Measurements from ENCODE around the gene BCAR1. TPM values are rescaled to one million over a fixed set of nuclear protein-coding genes. Genes with fewer than 3 reads are reported as not detected.
"Not testable (repeated sequence)": the region's sequence is repeated elsewhere in the genome, so short reads cannot be mapped to it uniquely, and the experiment has no call there.

Gene BCAR1
- total RNA-seq, 1 donor, result 75.3 TPM

GRCh38 chr16:75205438-75205837 lies 46.0 kb downstream of the BCAR1 start:
- H3K36me3 ChIP-seq (ENCODE audit: insufficient read depth, low read length); H3K27me3 ChIP-seq (ENCODE audit: insufficient read depth, low read length); H2AFZ ChIP-seq (ENCODE audit: low read length); DNase-seq (ENCODE audit: insufficient read length, low spot score, missing footprints); H3K9me3 ChIP-seq (ENCODE audit: low read depth, low read length); H3K27ac ChIP-seq (ENCODE audit: low read depth, low read length); H4K20me1 ChIP-seq (ENCODE audit: insufficient read depth, low read length); H3K79me2 ChIP-seq (ENCODE audit: insufficient read depth, low read length); H3K4me3 ChIP-seq (ENCODE audit: insufficient read depth, low read length); H3K4me1 ChIP-seq (ENCODE audit: insufficient read depth, low read length); H3K4me2 ChIP-seq (ENCODE audit: insufficient read depth, low read length): not testable (repeated sequence)

GRCh38 chr16:75204905-75205304 lies 46.5 kb downstream of the BCAR1 start:
- not testable (repeated sequence) for H3K9me3 ChIP-seq (ENCODE audit: low read depth, low read length); H3K36me3 ChIP-seq (ENCODE audit: insufficient read depth, low read length); H3K27me3 ChIP-seq (ENCODE audit: insufficient read depth, low read length); H3K79me2 ChIP-seq (ENCODE audit: insufficient read depth, low read length); H3K4me1 ChIP-seq (ENCODE audit: insufficient read depth, low read length); H4K20me1 ChIP-seq (ENCODE audit: insufficient read depth, low read length); H3K4me3 ChIP-seq (ENCODE audit: insufficient read depth, low read length); H2AFZ ChIP-seq (ENCODE audit: low read length); DNase-seq (ENCODE audit: insufficient read length, low spot score, missing footprints); H3K4me2 ChIP-seq (ENCODE audit: insufficient read depth, low read length); H3K27ac ChIP-seq (ENCODE audit: low read depth, low read length)

- H3K27ac ChIP-seq (ENCODE audit: low read depth, low read length), result no peak overlapping the region
- no peak for DNase-seq (ENCODE audit: insufficient read length, low spot score, missing footprints)
These were observed 47.0 kb downstream of the BCAR1 start for GRCh38 chr16:75204410-75204758.

GRCh38 chr16:75203667-75204409 lies 47.6 kb downstream of the BCAR1 start:
- no peak overlapping the region for H2AFZ ChIP-seq (ENCODE audit: low read length)

More at GRCh38 chr16:75204410-75204758, 47.0 kb downstream of the BCAR1 start:
- Histone ChIP-seq H3K79me2 (ENCODE audit: insufficient read depth, low read length) (no peaks in the 10 kb centered on the region), H3K4me1 (ENCODE audit: insufficient read depth, low read length) (no peaks in the 10 kb centered on the region), H3K4me3 (ENCODE audit: insufficient read depth, low read length) (no peak overlapping the region), H3K27me3 (ENCODE audit: insufficient read depth, low read length) (no peaks in the 10 kb centered on the region), H3K36me3 (ENCODE audit: insufficient read depth, low read length) (no peaks in the 10 kb centered on the region), H3K4me2 (ENCODE audit: insufficient read depth, low read length) (no peak overlapping the region), H3K9me3 (ENCODE audit: low read depth, low read length) (no peaks in the 10 kb centered on the region), H2AFZ (ENCODE audit: low read length) (no peak overlapping the region), H4K20me1 (ENCODE audit: insufficient read depth, low read length) (no peaks in the 10 kb centered on the region)
- no peak for TF ChIP-seq CTCF (IDR thresholded peaks at IDR 0.05; ENCODE audit: extremely low read depth, low read depth, low read length)

More at GRCh38 chr16:75203667-75204409, 47.6 kb downstream of the BCAR1 start:
- DNase-seq (ENCODE audit: insufficient read length, low spot score, missing footprints), result peak; percentile 57
- H3K79me2 ChIP-seq (ENCODE audit: insufficient read depth, low read length), result no peaks in the 10 kb centered on the region
- H4K20me1 ChIP-seq (ENCODE audit: insufficient read depth, low read length), result no peaks in the 10 kb centered on the region
- no peak overlapping the region for H3K4me2 ChIP-seq (ENCODE audit: insufficient read depth, low read length)
- TF ChIP-seq CTCF (IDR thresholded peaks at IDR 0.05; ENCODE audit: extremely low read depth, low read depth, low read length), result no peak
- H3K4me1 ChIP-seq (ENCODE audit: insufficient read depth, low read length), result no peaks in the 10 kb centered on the region
- no peaks in the 10 kb centered on the region for H3K9me3 ChIP-seq (ENCODE audit: low read depth, low read length)
- H3K27me3 ChIP-seq (ENCODE audit: insufficient read depth, low read length), result no peaks in the 10 kb centered on the region
- no peak overlapping the region for H3K4me3 ChIP-seq (ENCODE audit: insufficient read depth, low read length)
- no peak overlapping the region for H3K27ac ChIP-seq (ENCODE audit: low read depth, low read length)
- H3K36me3 ChIP-seq (ENCODE audit: insufficient read depth, low read length), result no peaks in the 10 kb centered on the region
